Subcutaneous adipose tissue (tissue), 4 donors: ENCODE data around the gene R3HCC1L. TPM values are rescaled to one million over a fixed set of nuclear protein-coding genes. Genes with fewer than 3 reads are reported as not detected.

Experiments used
- CTCF ChIP-seq: fragments of 450-650 bp; IDR thresholded peaks from one replicate; pipeline ENCODE4 v1.5.1; 2016; ENCODE audit warnings: low read depth, mild to moderate bottlenecking, control low read depth, antibody characterized with exemption, moderate library complexity
- total RNA-seq, 4 donors: library from RNA; depleted of rRNA; stranded (reverse); fragments of >200 nt; gene quantifications; one replicate each; pipeline ENCODE4 v1.1.0, GENCODE V29; 2016

R3HCC1L gene
- 10 to 100 TPM; 15.2 to 21.1 (median 20.3) TPM for total RNA-seq

GRCh38 chr10:98134431-98135221 is at the start of gene R3HCC1L:
Gene R3HCC1L, plus strand, starts transcription at chr10:98134657. Its CDS starts 73,458 bp downstream, at chr10:98208115.
- TF ChIP-seq CTCF = no peak

DNA sequence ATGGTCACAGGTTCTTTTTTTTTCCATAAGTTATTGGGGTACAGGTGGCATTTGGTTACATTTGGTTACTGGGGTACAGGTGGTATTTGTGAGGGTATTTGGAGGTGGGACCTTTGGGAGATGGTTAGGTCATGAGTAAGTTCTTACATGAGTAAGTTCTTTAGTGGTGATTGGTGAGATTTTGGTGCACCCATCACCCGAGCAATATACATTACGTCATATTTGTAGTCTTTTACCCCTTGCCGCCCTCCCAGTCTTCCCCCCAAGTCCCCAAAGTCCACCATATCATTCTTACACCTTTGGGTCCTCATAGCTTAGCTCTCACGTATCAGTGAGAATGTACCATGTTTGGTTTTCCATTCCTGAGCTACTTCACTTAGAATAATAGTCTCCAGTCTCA is 49.2 kb upstream of the R3HCC1L start:
- no peak for TF ChIP-seq CTCF

- TF ChIP-seq CTCF = no peak
Measured at GRCh38 chr10:98086837-98087708, 47.4 kb upstream of the R3HCC1L start.

GRCh38 chr10:98088186-98088971 is 46.1 kb upstream of the R3HCC1L start:
- no peak for TF ChIP-seq CTCF

DNA sequence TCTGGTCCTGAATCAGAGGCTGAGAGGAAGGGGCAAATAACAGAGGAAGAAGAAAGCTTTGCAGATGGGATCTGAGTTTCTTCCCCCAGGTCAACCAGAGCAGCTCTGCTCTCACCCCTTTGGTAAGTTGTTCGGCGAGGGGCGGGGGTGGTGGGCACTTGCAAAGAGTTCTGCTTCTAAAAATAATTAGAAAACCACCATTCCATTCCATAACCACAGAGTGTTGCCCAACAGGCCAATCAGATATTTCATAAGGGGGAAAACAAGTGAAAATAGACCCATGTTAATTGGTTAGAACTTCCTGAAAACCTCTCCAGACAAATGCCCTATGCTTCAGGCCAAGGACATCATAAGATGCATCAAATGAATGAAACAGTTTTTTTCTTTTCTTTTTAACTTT is 43.6 kb upstream of the R3HCC1L start:
- no peak for TF ChIP-seq CTCF

DNA sequence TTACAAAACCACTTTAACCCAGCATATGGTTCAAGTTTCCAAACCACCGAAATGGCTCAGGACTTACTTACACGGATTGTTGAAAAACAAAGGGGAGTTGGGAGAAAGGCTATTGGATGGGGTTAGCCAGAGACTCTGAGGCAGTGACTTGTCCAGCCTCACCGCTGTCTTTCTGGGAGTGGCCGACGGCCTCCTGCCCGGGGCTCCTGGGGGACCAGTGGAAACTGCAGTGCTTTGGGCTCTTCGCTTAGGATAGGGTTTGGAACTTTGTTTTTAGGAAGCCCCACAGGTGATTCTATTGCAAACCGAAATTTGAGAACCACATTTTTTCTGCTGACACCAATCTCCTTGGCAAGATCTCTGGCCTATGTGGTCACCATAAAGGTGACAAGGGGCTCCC is 38.1 kb upstream of the R3HCC1L start:
- TF ChIP-seq CTCF = no peak

GRCh38 chr10:98096731-98097130 is 37.7 kb upstream of the R3HCC1L start:
- TF ChIP-seq CTCF = no peak
